SK-N-SH treated with all-trans-retinoic acid at 6 μM for 48 hours (cell line): ENCODE data around the gene CRHR2.

Experiments used
- TOX ChIP-seq: fragments of 250-450 bp; sonication (Bioruptor Pico); IDR thresholded peaks from 2 replicates; pipeline ENCODE4 v1.8.0; 2021; ENCODE audit warnings: mild to moderate bottlenecking, moderate library complexity, borderline replicate concordance
- ZC3H10 ChIP-seq: fragments of 250-450 bp; sonication (Bioruptor Pico); IDR thresholded peaks from 2 replicates; pipeline ENCODE4 v1.5.1; 2021; ENCODE audit warnings: mild to moderate bottlenecking, moderate library complexity

DNA sequence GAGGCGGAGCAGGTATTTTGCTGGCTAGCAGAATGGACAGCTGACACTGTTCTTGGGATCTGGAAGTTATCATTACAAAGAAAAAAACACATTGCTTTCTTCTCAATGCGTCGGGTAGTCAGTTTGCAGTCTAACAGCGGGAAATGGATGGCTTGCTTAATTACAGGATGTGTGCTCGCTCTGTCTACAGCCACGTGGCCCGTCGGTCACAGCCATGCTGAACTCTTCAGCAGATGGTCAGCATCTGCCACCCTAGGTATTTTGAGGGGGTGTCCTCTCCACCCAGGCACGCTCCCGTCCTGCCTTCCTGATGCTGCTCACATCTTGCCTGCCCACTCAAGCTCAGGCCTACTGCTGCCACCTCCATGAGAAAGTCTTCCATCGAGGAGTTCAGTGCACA lies 49.3 kb upstream of the CRHR2 start:
- TF ChIP-seq TOX: no peak
- no peak for TF ChIP-seq ZC3H10 (CRISPR knock-in tag)
